GM23338 (cell line): ENCODE results near the gene PPP1R37. TPM values are rescaled to one million over a fixed set of nuclear protein-coding genes. Genes with fewer than 3 reads are reported as not detected.

Experiments
- ATAC-seq: fragments of 200-7000 bp; cut with Tn5 transposase; 3 replicates; pipeline ENCODE4 v1.9.1; 2020
- DNase-seq: peaks from one replicate; pipeline ENCODE4 v3.0.0-alpha.2; 2015; ENCODE audit warnings: low spot score
- H2AFZ ChIP-seq: fragments of 200-600 bp; sonication (generic); 2 replicates; pipeline ENCODE4 v1.8.0; 2016; ENCODE audit warnings: antibody characterized with exemption, mild to moderate bottlenecking, moderate library complexity
- H3F3A ChIP-seq: fragments of 200-600 bp; sonication (generic); replicated peaks from 2 replicates; pipeline ENCODE4 v1.8.0; 2017; ENCODE audit warnings: antibody characterized with exemption, mixed run types, low read depth
- H3K27ac ChIP-seq: fragments of 200-600 bp; sonication (generic); 2 replicates; pipeline ENCODE4 v1.6.1; 2016; ENCODE audit warnings: low read depth
- H3K27me3 ChIP-seq: fragments of 200-600 bp; sonication (generic); 2 replicates; pipeline ENCODE4 v1.8.0; 2016; ENCODE audit warnings: mild to moderate bottlenecking, mixed run types, moderate library complexity; ENCODE audit not compliant: insufficient read depth
- H3K36me3 ChIP-seq: fragments of 200-600 bp; sonication (generic); 2 replicates; pipeline ENCODE4 v1.8.0; 2016; ENCODE audit warnings: mild to moderate bottlenecking; ENCODE audit not compliant: insufficient read depth
- H3K4me1 ChIP-seq: fragments of 200-600 bp; sonication (generic); 2 replicates; pipeline ENCODE4 v1.8.0; 2016; ENCODE audit warnings: mild to moderate bottlenecking, moderate library complexity; ENCODE audit not compliant: insufficient read depth
- H3K4me2 ChIP-seq: fragments of 200-600 bp; sonication (generic); 2 replicates; pipeline ENCODE4 v1.7.1; 2017; ENCODE audit warnings: mixed run types
- H3K4me3 ChIP-seq: fragments of 200-600 bp; sonication (generic); 2 replicates; pipeline ENCODE4 v1.6.1; 2016; ENCODE audit warnings: mixed run types
- H3K79me2 ChIP-seq: fragments of 200-600 bp; sonication (generic); replicated peaks from 2 replicates; pipeline ENCODE4 v1.8.0; 2017; ENCODE audit warnings: mild to moderate bottlenecking; ENCODE audit not compliant: insufficient read depth
- H3K9me2 ChIP-seq: fragments of 200-600 bp; sonication (generic); 2 replicates; pipeline ENCODE4 v1.8.0; 2017; ENCODE audit not compliant: insufficient read depth
- H4K20me1 ChIP-seq: fragments of 200-600 bp; sonication (generic); replicated peaks from 2 replicates; pipeline ENCODE4 v1.8.0; 2017; ENCODE audit warnings: mild to moderate bottlenecking; ENCODE audit not compliant: insufficient read depth
- H3K27ac Mint-ChIP-seq: 2 replicates; pipeline ENCODE4 v1.8.0; 2020; ENCODE audit warnings: inconsistent platforms, mild to moderate bottlenecking, moderate library complexity, mixed read lengths
- H3K27me3 Mint-ChIP-seq: 3 replicates; pipeline ENCODE4 v1.8.0; 2022; ENCODE audit warnings: low read depth, mild to moderate bottlenecking, moderate library complexity, mixed read lengths, inconsistent platforms; ENCODE audit not compliant: insufficient read depth, poor library complexity
- H3K36me3 Mint-ChIP-seq: 3 replicates; pipeline ENCODE4 v1.8.0; 2021; ENCODE audit warnings: low read depth, mild to moderate bottlenecking, inconsistent platforms, moderate library complexity, mixed read lengths
- H3K4me1 Mint-ChIP-seq: 3 replicates; pipeline ENCODE4 v1.8.0; 2020; ENCODE audit warnings: mild to moderate bottlenecking, inconsistent platforms, mixed read lengths
- H3K4me3 Mint-ChIP-seq: 3 replicates; pipeline ENCODE4 v1.8.0; 2021; ENCODE audit warnings: moderate library complexity, mild to moderate bottlenecking, inconsistent platforms, mixed read lengths
- H3K9me3 Mint-ChIP-seq: 3 replicates; pipeline ENCODE4 v1.8.0; 2020; ENCODE audit warnings: moderate library complexity, mild to moderate bottlenecking, inconsistent platforms, mixed read lengths
- CTCF ChIP-seq, 2 experiments: fragments of 200-600 bp in 1 of 2; sonication (generic) in 1 of 2; conservative IDR thresholded peaks; 2 replicates each; pipeline versions ENCODE4 v1.5.1 to v1.6.1; 2016 to 2017; ENCODE audit warnings: antibody characterized with exemption in 2 of 2, low read depth in 2 of 2, mild to moderate bottlenecking in 2 of 2, moderate library complexity in 1 of 2
- ETS1 ChIP-seq: IDR thresholded peaks from 2 replicates; pipeline ENCODE4 v1.6.1; 2016; ENCODE audit warnings: antibody characterized with exemption
- EZH2 ChIP-seq: fragments of 200-600 bp; sonication (generic); IDR thresholded peaks from one replicate; pipeline ENCODE4 v1.8.0; 2017; ENCODE audit warnings: antibody characterized with exemption, mild to moderate bottlenecking, low read depth; ENCODE audit not compliant: unreplicated experiment
- EZH2phosphoT487 ChIP-seq: fragments of 200-600 bp; sonication (generic); IDR thresholded peaks from one replicate; pipeline ENCODE4 v1.8.1; 2018; ENCODE audit warnings: antibody characterized with exemption; ENCODE audit not compliant: unreplicated experiment
- POLR2AphosphoS5 ChIP-seq: IDR thresholded peaks from 2 replicates; pipeline ENCODE4 v1.6.1; 2016; ENCODE audit warnings: antibody characterized with exemption, low read depth
- REST ChIP-seq: IDR thresholded peaks from one replicate; pipeline ENCODE4 v1.6.1; 2018; ENCODE audit warnings: antibody characterized with exemption; ENCODE audit not compliant: unreplicated experiment
- STAT1 ChIP-seq: IDR thresholded peaks from one replicate; pipeline ENCODE4 v1.6.1; 2016; ENCODE audit warnings: antibody characterized with exemption; ENCODE audit not compliant: unreplicated experiment
- ZNF331 ChIP-seq: fragments of 250-450 bp; sonication (Bioruptor Pico); IDR thresholded peaks from 2 replicates; pipeline ENCODE4 v1.5.0; 2020; ENCODE audit warnings: low read depth, mild to moderate bottlenecking, moderate library complexity
- ZNF462 ChIP-seq: fragments of 250-450 bp; sonication (Bioruptor Pico); IDR thresholded peaks from 2 replicates; pipeline ENCODE4 v1.5.0; 2020; ENCODE audit warnings: mild to moderate bottlenecking, moderate library complexity
- polyA plus RNA-seq: library from polyadenylated mRNA; unstranded; fragments of >200 nt; fragmentation: Nextera tagmentation; extraction: Ambion mirVana; gene quantifications from 2 replicates; pipeline ENCODE4 v1.2.1, GENCODE V29; 2016
- total RNA-seq: library from RNA; depleted of rRNA; stranded (reverse); fragments of >200 nt; shearing (Covaris generic); gene quantifications from 2 replicates; pipeline ENCODE4 v1.2.3, GENCODE V29; 2014

PPP1R37 gene
- total and polyA plus RNA-seq, 2 experiments from 2014 or later = 6.9 to 47.2 TPM

GRCh38 chr19:45133661-45134060, 40.7 kb downstream of the PPP1R37 start:
- Histone ChIP-seq H3F3A (no peaks in the 10 kb centered on the region), H2AFZ (no peak overlapping the region), H3K79me2 (peaks cover 64% of the 10 kb centered on the region), H3K9me2 (no peaks in the 10 kb centered on the region), H3K36me3 (no peaks in the 10 kb centered on the region), H3K27ac (no peak overlapping the region), H3K4me2 (no peak overlapping the region), H3K4me1 (peaks cover 17% of the 10 kb centered on the region; the same call in 1 of the 2 replicates), H3K27me3 (no peaks in the 10 kb centered on the region), H4K20me1 (peaks cover 12% of the 10 kb centered on the region), H3K4me3 (no peak overlapping the region)
- DNase-seq = no peak
- Mint-ChIP-seq H3K9me3 (no peaks in the 10 kb centered on the region), H3K4me1 (peaks cover 45% of the 10 kb centered on the region), H3K27me3 (peaks cover 13% of the 10 kb centered on the region), H3K36me3 (no peaks in the 10 kb centered on the region; the same call in 2 of the 3 replicates), H3K27ac (peak overlapping the region; percentile 79; the same call in 1 of the 2 replicates), H3K4me3 (no peak overlapping the region)
- TF ChIP-seq REST (no peak), EZH2 (no peak), ETS1 (no peak), ZNF462 (CRISPR knock-in tag) (no peak), EZH2phosphoT487 (no peak), POLR2AphosphoS5 (no peak), ZNF331 (no peak), STAT1 (no peak), CTCF (conservative IDR thresholded peaks at IDR 0.05; ENCODE audit: low read depth in 2 of 2) (no peak)
- no peak for ATAC-seq
